ENCODE data around the gene NFATC1.

Gene NFATC1

DNA sequence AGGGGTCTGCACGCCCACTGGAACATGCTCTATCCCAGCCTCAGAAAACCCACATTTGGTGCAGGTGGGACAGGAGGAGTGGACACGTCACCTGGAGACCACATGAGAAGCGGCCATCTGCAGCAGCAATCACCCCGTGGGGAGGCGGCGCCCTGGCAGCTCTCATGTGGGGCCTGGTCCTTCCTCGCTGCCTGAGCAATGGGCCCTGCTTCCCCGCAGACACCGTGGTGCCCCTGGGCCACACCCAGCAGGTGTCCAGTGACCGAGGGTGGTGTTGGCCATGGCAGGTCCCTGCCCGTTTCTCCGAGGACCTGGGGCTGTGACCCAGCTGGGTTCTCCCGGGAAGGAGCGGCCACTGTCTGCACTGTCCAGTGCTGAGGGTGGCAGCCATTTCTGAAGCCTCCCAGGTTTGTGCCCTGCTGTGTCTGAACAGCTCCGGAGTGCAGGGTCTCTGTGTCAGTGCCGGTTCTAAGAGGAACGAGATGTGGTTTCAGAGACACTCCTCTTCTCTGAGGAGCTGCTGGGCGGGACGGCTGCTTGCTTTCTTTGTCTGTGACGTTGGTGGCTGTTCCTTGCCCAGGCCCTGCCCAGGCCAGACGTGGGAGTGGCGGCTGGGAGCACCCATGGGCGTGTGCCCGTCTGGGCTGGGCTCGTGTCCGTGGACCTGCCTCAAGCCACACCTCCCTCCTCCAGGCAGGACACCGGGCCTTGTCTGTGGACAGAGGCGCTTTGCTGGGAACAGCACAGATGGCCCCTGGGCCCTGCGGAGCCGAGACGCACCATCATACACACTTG lies 44.8 kb downstream of the NFATC1 start:
- no peak for DNase-seq (ENCODE audit: low read depth in 2 of 2)

GRCh38 chr18:79441420-79441819 lies 45.7 kb downstream of the NFATC1 start:
- DNase-seq (ENCODE audit: low read depth in 2 of 2), result no peak

GRCh38 chr18:79442508-79443221 lies 46.9 kb downstream of the NFATC1 start:
- no peak for DNase-seq (ENCODE audit: low read depth in 2 of 2)

GRCh38 chr18:79445221-79445620 lies 49.5 kb downstream of the NFATC1 start:
- no peak for DNase-seq (ENCODE audit: low read depth in 2 of 2)

DNA sequence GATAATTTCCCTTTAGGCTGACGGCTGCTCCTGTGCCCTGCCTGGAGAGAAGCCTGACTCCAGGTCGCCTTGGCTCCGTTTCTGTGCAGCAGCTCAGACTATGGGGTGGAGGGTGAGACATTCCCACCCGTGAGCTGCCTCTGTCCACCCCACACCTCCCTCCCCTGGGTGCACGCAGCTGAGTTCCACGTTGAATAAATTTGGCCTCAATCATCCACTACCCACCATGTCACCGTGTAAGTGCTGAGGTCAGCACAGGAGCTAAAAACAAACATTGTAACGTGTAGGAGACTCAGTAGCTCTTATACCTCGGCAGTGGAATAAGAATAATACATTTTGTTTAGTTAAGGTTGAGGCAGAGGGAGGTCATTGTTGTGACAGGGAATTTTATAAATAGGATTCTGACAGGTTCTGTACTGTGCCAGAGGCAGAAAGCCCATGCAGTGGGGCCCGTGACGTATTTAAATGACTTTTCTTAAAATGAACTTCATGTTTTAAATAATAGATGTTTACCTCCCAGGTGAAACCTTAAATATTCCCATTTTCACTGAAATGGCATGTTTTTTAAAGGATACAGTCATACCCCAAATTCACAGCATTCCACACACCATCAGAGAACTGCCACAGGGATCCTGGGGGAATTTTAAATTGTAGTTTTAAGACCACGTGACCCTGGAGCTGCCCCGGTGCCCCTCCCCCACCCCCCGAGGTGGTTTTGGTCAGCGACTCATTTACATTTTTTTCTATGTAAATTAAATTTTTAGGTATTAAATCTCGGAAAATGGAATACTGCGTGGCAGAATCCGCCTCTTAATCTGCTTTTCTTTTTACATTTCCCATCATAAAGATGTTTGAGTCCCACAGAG lies 50.2 kb downstream of the NFATC1 start:
- DNase-seq (ENCODE audit: low read depth in 2 of 2), result no peak

- no peak for DNase-seq (ENCODE audit: low read depth in 2 of 2)
Measured at GRCh38 chr18:79446931-79447330, 51.2 kb downstream of the NFATC1 start.

- no peak for DNase-seq (ENCODE audit: low read depth in 2 of 2)
Measured at GRCh38 chr18:79447703-79448367, 52.1 kb downstream of the NFATC1 start.

- no peak for DNase-seq (ENCODE audit: low read depth in 2 of 2)
Measured at GRCh38 chr18:79448621-79449020, 52.9 kb downstream of the NFATC1 start.

- DNase-seq (ENCODE audit: low read depth in 2 of 2), result no peak
Measured at GRCh38 chr18:79449551-79450288, 54.0 kb downstream of the NFATC1 start.

GRCh38 chr18:79450289-79451080 lies 54.8 kb downstream of the NFATC1 start:
- DNase-seq (ENCODE audit: low read depth in 2 of 2), result no peak

GRCh38 chr18:79451237-79452125 lies 55.8 kb downstream of the NFATC1 start:
- DNase-seq (ENCODE audit: low read depth in 2 of 2), result no peak

GRCh38 chr18:79452190-79452990 lies 56.7 kb downstream of the NFATC1 start:
- DNase-seq (ENCODE audit: low read depth in 2 of 2), result no peak

DNA sequence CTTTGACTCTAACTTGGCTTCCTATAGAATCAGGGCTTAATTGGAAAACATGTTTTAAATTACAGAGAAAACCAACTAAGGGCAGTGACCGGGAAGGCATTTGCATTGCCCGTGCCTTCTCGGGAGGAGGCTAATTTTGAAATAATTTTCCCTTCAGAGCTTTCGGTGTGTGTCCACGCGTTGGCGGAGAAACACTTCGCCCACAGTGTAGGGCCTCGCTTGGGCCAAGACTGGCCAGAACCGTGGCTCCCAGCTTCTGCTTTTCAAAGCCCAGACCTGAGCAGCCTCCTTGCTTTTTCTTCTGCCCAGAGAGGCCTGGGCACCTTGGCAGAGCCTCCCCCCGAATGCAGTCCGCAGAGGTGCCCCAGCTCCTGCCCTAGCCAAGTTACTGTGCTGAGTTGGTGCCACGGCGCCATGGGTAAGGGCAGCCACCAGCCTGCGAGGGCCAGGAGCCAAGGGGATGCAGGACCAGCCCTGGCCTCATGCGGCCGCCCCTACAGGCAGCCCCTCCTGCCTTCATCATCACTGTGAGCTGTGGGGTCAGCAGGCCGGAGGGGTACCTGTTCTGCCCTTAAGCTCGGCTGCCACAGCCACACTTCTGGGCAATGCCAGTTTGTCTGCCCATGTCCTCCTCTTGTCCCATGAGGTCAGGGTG lies 57.4 kb downstream of the NFATC1 start:
- no peak for DNase-seq (ENCODE audit: low read depth in 2 of 2)

DNA sequence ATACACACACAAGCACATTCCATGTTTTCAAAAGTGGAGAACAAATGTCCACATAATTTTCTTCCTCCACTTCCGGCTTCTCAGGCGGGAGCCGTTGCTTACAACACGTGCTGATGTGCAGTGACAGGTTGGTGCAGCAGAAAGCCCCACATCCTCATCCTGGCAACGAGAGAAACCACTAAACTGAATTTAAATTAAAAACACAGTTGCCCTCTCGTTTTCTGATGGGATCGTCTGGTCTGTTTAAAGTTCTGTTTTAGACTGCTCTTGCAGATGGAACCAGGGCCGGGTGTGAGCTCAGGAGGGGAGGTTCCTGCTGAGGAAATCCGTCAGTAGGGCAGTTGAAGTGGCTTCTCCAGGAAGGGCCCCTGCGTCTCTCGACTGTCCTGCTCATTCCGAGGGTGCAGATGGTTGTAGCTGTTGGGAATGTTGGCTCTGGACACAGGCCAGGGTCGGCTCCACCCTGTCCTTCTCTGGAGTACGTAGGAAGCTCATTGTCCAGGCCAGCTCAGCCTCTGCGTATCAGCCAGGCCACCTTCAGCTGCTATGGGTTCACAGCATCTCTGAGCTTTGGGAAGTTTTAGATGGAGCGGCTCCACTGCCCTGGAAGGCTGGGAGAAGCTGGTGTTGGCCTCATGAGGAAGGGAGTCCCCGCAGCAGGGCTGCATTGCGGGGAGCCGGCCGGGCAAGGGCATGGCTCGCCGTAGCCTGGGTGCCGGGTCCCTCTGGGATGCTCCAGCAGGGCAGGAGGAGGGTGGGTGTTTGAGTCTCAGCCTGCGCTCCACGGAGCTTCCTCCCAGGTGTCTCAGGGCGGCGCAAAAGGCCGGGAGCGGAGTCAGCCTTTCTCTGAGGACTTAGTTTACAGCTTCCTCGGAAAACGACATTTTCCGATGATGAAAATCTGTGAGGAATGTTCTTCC lies 58.3 kb downstream of the NFATC1 start:
- no peak for DNase-seq (ENCODE audit: low read depth in 2 of 2)

DNA sequence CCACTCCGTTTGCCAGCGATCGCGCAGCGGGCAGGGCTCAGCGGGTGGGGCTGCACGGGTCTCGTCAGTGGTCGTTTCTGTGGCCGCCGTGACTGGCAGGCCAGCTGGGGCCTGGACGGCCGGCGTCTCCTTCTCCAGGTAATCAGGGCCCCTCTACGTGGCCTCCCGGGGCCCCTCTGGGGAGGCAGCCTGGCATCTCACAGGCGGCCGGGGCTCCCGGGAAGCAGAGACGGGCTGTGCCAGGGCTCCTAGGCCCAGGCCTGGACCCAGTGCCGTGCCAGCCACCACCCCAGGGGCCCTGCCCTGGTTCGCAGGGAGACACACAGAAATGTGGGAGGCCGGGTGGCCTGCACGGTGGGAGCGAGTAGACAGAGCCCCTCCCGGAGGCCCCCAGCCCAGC lies 59.5 kb downstream of the NFATC1 start:
- no peak for DNase-seq (ENCODE audit: low read depth in 2 of 2)

GRCh38 chr18:79456105-79456980 lies 60.6 kb downstream of the NFATC1 start:
- no peak for DNase-seq (ENCODE audit: low read depth in 2 of 2)
